Fibroblast of lung (primary cell): ENCODE data around the gene EXO1. TPM values are rescaled to one million over a fixed set of nuclear protein-coding genes. Genes with fewer than 3 reads are reported as not detected.

Experiments used
- DNase-seq, 2 donors: peaks; one replicate each; pipeline versions ENCODE4 v3.0.0 to v3.0.0-alpha.2; 2010; ENCODE audit warnings: low read depth in 2 of 2
- H2AFZ ChIP-seq: 2 replicates; pipeline ENCODE4 v1.5.1; 2012; ENCODE audit warnings: low read length, control low read depth, inconsistent platforms
- H3K27ac ChIP-seq: 2 replicates; pipeline ENCODE4 v1.5.1; 2011; ENCODE audit warnings: low read length, control low read depth; ENCODE audit not compliant: insufficient read depth
- H3K27me3 ChIP-seq: 2 replicates; pipeline ENCODE4 v1.5.1; 2011; ENCODE audit warnings: mild to moderate bottlenecking, low read length; ENCODE audit not compliant: control insufficient read depth, insufficient read depth
- H3K36me3 ChIP-seq: 2 replicates; pipeline ENCODE4 v1.5.1; 2011; ENCODE audit warnings: low read length; ENCODE audit not compliant: control insufficient read depth, insufficient read depth
- H3K4me1 ChIP-seq: 2 replicates; pipeline ENCODE4 v1.5.1; 2011; ENCODE audit warnings: low read length; ENCODE audit not compliant: control insufficient read depth, insufficient read depth; ENCODE audit errors: extremely low read depth
- H3K4me2 ChIP-seq: 2 replicates; pipeline ENCODE4 v1.5.1; 2011; ENCODE audit warnings: low read length, control low read depth; ENCODE audit not compliant: insufficient read depth; ENCODE audit errors: extremely low read depth
- H3K4me3 ChIP-seq, 4 experiments: fragments of 200-600 bp in 1 of 4; sonication (generic) in 1 of 4; replicated peaks in 1 of 4; 2 replicates each; pipeline ENCODE4 v1.5.1; 2011 to 2016; ENCODE audit warnings: low read length in 4 of 4, low read depth in 3 of 4, mild to moderate bottlenecking in 3 of 4, control low read depth in 2 of 4, inconsistent platforms in 1 of 4, mixed read lengths in 1 of 4; ENCODE audit not compliant: insufficient read depth in 1 of 4; ENCODE audit errors: control extremely low read depth in 1 of 4
- H3K79me2 ChIP-seq: 2 replicates; pipeline ENCODE4 v1.5.1; 2012; ENCODE audit warnings: mild to moderate bottlenecking, low read length, inconsistent platforms; ENCODE audit not compliant: control insufficient read depth, insufficient read depth
- H3K9ac ChIP-seq: 2 replicates; pipeline ENCODE4 v1.5.1; 2011; ENCODE audit warnings: mild to moderate bottlenecking, low read length, control low read depth; ENCODE audit not compliant: insufficient read depth
- H3K9me3 ChIP-seq: 2 replicates; pipeline ENCODE4 v1.5.1; 2012; ENCODE audit warnings: low read depth, low read length; ENCODE audit not compliant: control insufficient read depth, insufficient read depth
- H4K20me1 ChIP-seq: 2 replicates; pipeline ENCODE4 v1.5.1; 2011; ENCODE audit warnings: low read length; ENCODE audit not compliant: control insufficient read depth, insufficient read depth; ENCODE audit errors: extremely low read depth
- CTCF ChIP-seq, 2 donors: IDR thresholded peaks in 1 of 2; conservative IDR thresholded peaks in 1 of 2; 1 replicate in 1 of 2; 2 replicates in 1 of 2; pipeline ENCODE4 v1.5.1; 2011 to 2012; ENCODE audit warnings: low read length in 2 of 2, control low read depth in 1 of 2, inconsistent platforms in 1 of 2, low read depth in 1 of 2, mild to moderate bottlenecking in 1 of 2
- EZH2 ChIP-seq: IDR thresholded peaks from 2 replicates; pipeline ENCODE4 v1.5.1; 2012; ENCODE audit warnings: low read length, control low read depth, mild to moderate bottlenecking; ENCODE audit errors: missing control alignments
- polyA plus RNA-seq, 2 donors: library from polyadenylated mRNA; depleted of rRNA in 1 of 2; stranded (reverse) in 1 of 2; unstranded in 1 of 2; fragments of >200 nt; gene quantifications; 2 replicates each; pipeline ENCODE4 v1.2.1, GENCODE V29; 2011 to 2012; ENCODE audit warnings: missing spikeins in 1 of 2
- total RNA-seq: library from RNA; depleted of rRNA; stranded (reverse); fragments of >200 nt; gene quantifications from 2 replicates; pipeline ENCODE4 v1.2.1, GENCODE V29; 2014

EXO1 gene
- total and polyA plus RNA-seq, 2 donors (not counting 1 experiment from before 2014, with no cell fraction given): 3.0 to 7.2 TPM

GRCh38 chr1:241837416-241837815, 10.6 kb upstream of the EXO1 start:
- no peaks in the 10 kb centered on the region for H3K9me3 ChIP-seq
- no peak overlapping the region for H2AFZ ChIP-seq
- H3K9ac ChIP-seq: no peak overlapping the region
- no peaks in the 10 kb centered on the region for H3K79me2 ChIP-seq
- TF ChIP-seq CTCF (conservative IDR thresholded peaks at IDR 0.05 in 1 of 2, IDR thresholded peaks at IDR 0.05 in 1 of 2; ENCODE audit: low read depth in 1 of 2, low read length in 2 of 2) (no peak), EZH2 (no peak)
- H3K27ac ChIP-seq: peak overlapping the region; percentile 5
- no peak overlapping the region for H3K4me3 ChIP-seq
- no peaks in the 10 kb centered on the region for H3K27me3 ChIP-seq
- H3K4me2 ChIP-seq: no peak overlapping the region
- DNase-seq: no peak
- H4K20me1 ChIP-seq: no peaks in the 10 kb centered on the region
- no peaks in the 10 kb centered on the region for H3K36me3 ChIP-seq
- H3K4me1 ChIP-seq: peaks cover 13% of the 10 kb centered on the region

- Histone ChIP-seq H3K79me2 (no peaks in the 10 kb centered on the region), H3K9me3 (no peaks in the 10 kb centered on the region), H3K4me3 (no peak overlapping the region), H3K9ac (no peak overlapping the region), H2AFZ (no peak overlapping the region), H3K36me3 (no peaks in the 10 kb centered on the region), H3K27ac (peak overlapping the region; percentile 61), H4K20me1 (no peaks in the 10 kb centered on the region), H3K4me1 (peaks cover 13% of the 10 kb centered on the region), H3K4me2 (peak overlapping the region; percentile 38), H3K27me3 (no peaks in the 10 kb centered on the region)
- peak; percentile 88 to 95 for DNase-seq
- no peak for TF ChIP-seq EZH2
- no peak for TF ChIP-seq CTCF (conservative IDR thresholded peaks at IDR 0.05 in 1 of 2, IDR thresholded peaks at IDR 0.05 in 1 of 2; ENCODE audit: low read depth in 1 of 2, low read length in 2 of 2)
These were observed 10.1 kb upstream of the EXO1 start for GRCh38 chr1:241837901-241838300.

- no peak for DNase-seq
These were observed 9.1 kb upstream of the EXO1 start for GRCh38 chr1:241838897-241839296.

More at GRCh38 chr1:241838897-241839296, 9.1 kb upstream of the EXO1 start:
- TF ChIP-seq CTCF (conservative IDR thresholded peaks at IDR 0.05 in 1 of 2, IDR thresholded peaks at IDR 0.05 in 1 of 2; ENCODE audit: low read depth in 1 of 2, low read length in 2 of 2) (no peak), EZH2 (no peak)
- no peak overlapping the region for H3K4me3 ChIP-seq
- no peaks in the 10 kb centered on the region for H3K79me2 ChIP-seq
- H3K36me3 ChIP-seq: no peaks in the 10 kb centered on the region
- H3K27me3 ChIP-seq: no peaks in the 10 kb centered on the region
- H3K27ac ChIP-seq: peak overlapping the region; percentile 61
- H3K4me1 ChIP-seq: peaks cover 13% of the 10 kb centered on the region
- H3K4me2 ChIP-seq: no peak overlapping the region
- H3K9ac ChIP-seq: no peak overlapping the region
- no peaks in the 10 kb centered on the region for H4K20me1 ChIP-seq
- no peaks in the 10 kb centered on the region for H3K9me3 ChIP-seq
- H2AFZ ChIP-seq: peak overlapping the region; percentile 16
